Muscle of leg (tissue), 16 donors: Measurements from ENCODE around the gene MAGEA1. TPM values are rescaled to one million over a fixed set of nuclear protein-coding genes. Genes with fewer than 3 reads are reported as not detected.
"Not testable (repeated sequence)": the region's sequence is repeated elsewhere in the genome, so short reads cannot be mapped to it uniquely, and the experiment has no call there.

ENCODE experiments used
- DNase-seq: peaks from one replicate; pipeline ENCODE4 v3.0.0; 2013
- H3K27ac ChIP-seq: one replicate; pipeline ENCODE4 v1.5.1; 2013; ENCODE audit warnings: mild to moderate bottlenecking, low read length, control low read depth
- H3K27me3 ChIP-seq: one replicate; pipeline ENCODE4 v1.6.1; 2013; ENCODE audit warnings: low read length; ENCODE audit not compliant: control insufficient read depth, insufficient read depth
- H3K36me3 ChIP-seq: one replicate; pipeline ENCODE4 v1.6.1; 2013; ENCODE audit warnings: low read length; ENCODE audit not compliant: control insufficient read depth, insufficient read depth
- H3K4me1 ChIP-seq: one replicate; pipeline ENCODE4 v1.6.1; 2013; ENCODE audit warnings: low read length; ENCODE audit not compliant: control insufficient read depth, insufficient read depth
- H3K4me3 ChIP-seq: one replicate; pipeline ENCODE4 v1.5.1; 2013; ENCODE audit warnings: low read length, control low read depth
- H3K9me3 ChIP-seq: replicated peaks from 2 replicates; pipeline ENCODE4 v1.6.1; 2013; ENCODE audit warnings: low read depth, low read length; ENCODE audit not compliant: control insufficient read depth
- WGBS: methylation state at CpG from one replicate; pipeline ENCODE4 v1.1.5; 2013; ENCODE audit warnings: missing lambda C conversion rate; ENCODE audit not compliant: insufficient coverage; 5-methylcytosine and 5-hydroxymethylcytosine counted together
- long read RNA-seq, 11 donors: transcript quantifications; one replicate each; lab custom pipeline, GENCODE V29; 2026
- polyA plus RNA-seq, 8 donors: library from polyadenylated mRNA; unstranded; fragments of 120-200 nt; gene quantifications; one replicate each; pipeline versions ENCODE4 v1.2.1 to v1.2.3, GENCODE V29; 2013; ENCODE audit warnings: inconsistent platforms in 1 of 8, low replicate concordance in 1 of 8; ENCODE audit not compliant: insufficient read length in 8 of 8, insufficient read depth in 1 of 8
- total RNA-seq: library from RNA; stranded (reverse); fragments of 120-200 nt; gene quantifications from one replicate; pipeline ENCODE4 v1.2.4, GENCODE V29; 2013

Gene MAGEA1
- total RNA-seq, result not detected
- not detected for polyA plus RNA-seq
- long read RNA-seq, donor 1, result 0 reads
- long read RNA-seq, donor 2, result 0 reads
- long read RNA-seq, donor 3, result 0 reads
- long read RNA-seq, donor 4, result 0 reads
- long read RNA-seq, donor 5, result 0 reads
- long read RNA-seq, donor 6, result 0 reads
- long read RNA-seq, donor 7, result 0 reads
- long read RNA-seq, donor 8, result 0 reads
- long read RNA-seq, donor 9, result 0 reads
- long read RNA-seq, donor 10, result 0 reads
- long read RNA-seq, donor 11, result 0 reads

DNA sequence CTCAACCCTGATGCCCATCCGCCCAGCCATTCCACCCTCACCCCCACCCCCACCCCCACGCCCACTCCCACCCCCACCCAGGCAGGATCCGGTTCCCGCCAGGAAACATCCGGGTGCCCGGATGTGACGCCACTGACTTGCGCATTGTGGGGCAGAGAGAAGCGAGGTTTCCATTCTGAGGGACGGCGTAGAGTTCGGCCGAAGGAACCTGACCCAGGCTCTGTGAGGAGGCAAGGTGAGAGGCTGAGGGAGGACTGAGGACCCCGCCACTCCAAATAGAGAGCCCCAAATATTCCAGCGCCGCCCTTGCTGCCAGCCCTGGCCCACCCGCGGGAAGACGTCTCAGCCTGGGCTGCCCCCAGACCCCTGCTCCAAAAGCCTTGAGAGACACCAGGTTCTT is at the start of gene MAGEA1:
Gene MAGEA1 (plus strand): TSS at position 154 of the 400 bp plus-strand sequence. CDS start 3,106 bp downstream, outside the sequence.
- Histone ChIP-seq H3K27ac (no peak within 1 kb of the TSS), H3K4me3 (no peak within 1 kb of the TSS), H3K9me3 (peaks cover 2% of the 10 kb centered on the region), H3K27me3 (no peaks in the 10 kb centered on the region), H3K36me3 (no peaks in the 10 kb centered on the region), H3K4me1 (no peaks in the 10 kb centered on the region)
- 94% methylated on average over 8 of the region's 19 CpGs for WGBS
- DNase-seq, result no peak

- no CpG with 5 or more reads among the region's 12 CpGs for WGBS
- not testable (repeated sequence) for H3K27me3 ChIP-seq, H3K36me3 ChIP-seq, H3K9me3 ChIP-seq, H3K27ac ChIP-seq, H3K4me3 ChIP-seq, DNase-seq, H3K4me1 ChIP-seq
Measured at GRCh38 chrX:153132924-153133323, 46.2 kb upstream of the MAGEA1 start.

- H3K27me3 ChIP-seq, H3K9me3 ChIP-seq, H3K36me3 ChIP-seq, H3K27ac ChIP-seq, DNase-seq, H3K4me1 ChIP-seq, H3K4me3 ChIP-seq: not testable (repeated sequence)
- no CpG with 5 or more reads among the region's 4 CpGs for WGBS
Measured at GRCh38 chrX:153139074-153139473, 40.0 kb upstream of the MAGEA1 start.

- not testable (repeated sequence) for H3K27me3 ChIP-seq, H3K4me3 ChIP-seq, H3K36me3 ChIP-seq, H3K9me3 ChIP-seq, DNase-seq, H3K4me1 ChIP-seq, H3K27ac ChIP-seq
- no CpG with 5 or more reads among the region's 7 CpGs for WGBS
Measured at GRCh38 chrX:153146288-153146687, 32.8 kb upstream of the MAGEA1 start.

GRCh38 chrX:153153516-153153915 is 25.6 kb upstream of the MAGEA1 start:
- Histone ChIP-seq H3K4me1 (no peaks in the 10 kb centered on the region), H3K27me3 (peaks cover 2% of the 10 kb centered on the region), H3K9me3 (no peaks in the 10 kb centered on the region), H3K4me3 (no peak overlapping the region), H3K27ac (no peak overlapping the region), H3K36me3 (no peaks in the 10 kb centered on the region)
- DNase-seq, result no peak
- no CpG with 5 or more reads among the region's 3 CpGs for WGBS

DNA sequence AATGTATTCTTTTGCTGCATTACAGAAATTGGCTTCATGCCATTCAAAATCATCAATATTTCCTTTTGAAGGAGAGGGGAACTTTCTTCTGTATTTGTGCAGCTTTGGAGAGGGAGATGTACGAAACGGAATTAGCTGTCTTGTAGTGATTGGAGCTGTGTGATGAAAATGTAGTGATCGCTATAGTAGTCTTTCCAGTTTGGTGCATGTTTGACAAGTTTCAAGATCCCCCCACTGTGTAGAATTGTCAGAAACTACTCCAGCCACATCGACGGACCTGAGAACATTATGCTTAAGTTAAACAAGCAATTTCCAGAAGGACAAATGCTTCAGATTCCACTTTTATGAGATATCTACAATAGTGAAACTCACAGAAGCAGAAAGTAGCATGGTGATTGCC is 21.6 kb upstream of the MAGEA1 start:
- 50% methylated on average over 2 of the region's 5 CpGs for WGBS
- no peaks in the 10 kb centered on the region for H3K4me1 ChIP-seq
- no peaks in the 10 kb centered on the region for H3K36me3 ChIP-seq
- no peak for DNase-seq
- H3K4me3 ChIP-seq, result no peak overlapping the region
- no peaks in the 10 kb centered on the region for H3K9me3 ChIP-seq
- H3K27me3 ChIP-seq, result no peaks in the 10 kb centered on the region
- no peak overlapping the region for H3K27ac ChIP-seq

DNA sequence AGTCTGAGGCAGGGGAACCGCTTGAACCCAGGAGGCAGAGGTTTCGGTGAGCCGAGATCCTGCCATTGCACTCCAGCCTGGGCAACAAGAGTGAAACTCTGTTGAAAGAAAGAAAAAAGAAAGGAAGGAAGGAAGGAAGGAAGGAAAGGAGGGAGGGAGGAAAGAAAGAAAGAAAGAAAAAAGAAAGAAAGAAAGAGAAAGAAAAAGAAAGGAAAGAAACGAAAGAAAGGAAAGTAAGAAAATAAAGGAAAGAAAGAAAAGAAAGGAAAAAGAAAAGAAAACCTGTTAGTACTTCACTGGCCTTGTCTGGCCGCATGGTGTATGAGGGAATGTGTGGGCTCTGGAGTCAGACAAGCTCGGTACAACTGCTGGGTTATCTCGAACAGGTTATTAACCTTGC is 20.8 kb upstream of the MAGEA1 start:
- H3K36me3 ChIP-seq, result no peaks in the 10 kb centered on the region
- no peak for DNase-seq
- H3K27me3 ChIP-seq, result no peaks in the 10 kb centered on the region
- H3K27ac ChIP-seq, result no peak overlapping the region
- 77% methylated on average over 6 of the region's 7 CpGs for WGBS
- no peaks in the 10 kb centered on the region for H3K9me3 ChIP-seq
- no peaks in the 10 kb centered on the region for H3K4me1 ChIP-seq
- no peak overlapping the region for H3K4me3 ChIP-seq

GRCh38 chrX:153161952-153162351 is 17.1 kb upstream of the MAGEA1 start:
- no peak for DNase-seq
- H3K9me3 ChIP-seq, result no peaks in the 10 kb centered on the region
- H3K4me1 ChIP-seq, result no peaks in the 10 kb centered on the region
- no peak overlapping the region for H3K27ac ChIP-seq
- no peaks in the 10 kb centered on the region for H3K27me3 ChIP-seq
- WGBS, result no CpG with 5 or more reads among the region's 5 CpGs
- H3K4me3 ChIP-seq, result no peak overlapping the region
- no peaks in the 10 kb centered on the region for H3K36me3 ChIP-seq

- no peaks in the 10 kb centered on the region for H3K4me1 ChIP-seq
- H3K4me3 ChIP-seq, result no peak overlapping the region
- 100% methylated on average over 1 of the region's 3 CpGs for WGBS
Measured at GRCh38 chrX:153164733-153165132, 14.4 kb upstream of the MAGEA1 start.

DNA sequence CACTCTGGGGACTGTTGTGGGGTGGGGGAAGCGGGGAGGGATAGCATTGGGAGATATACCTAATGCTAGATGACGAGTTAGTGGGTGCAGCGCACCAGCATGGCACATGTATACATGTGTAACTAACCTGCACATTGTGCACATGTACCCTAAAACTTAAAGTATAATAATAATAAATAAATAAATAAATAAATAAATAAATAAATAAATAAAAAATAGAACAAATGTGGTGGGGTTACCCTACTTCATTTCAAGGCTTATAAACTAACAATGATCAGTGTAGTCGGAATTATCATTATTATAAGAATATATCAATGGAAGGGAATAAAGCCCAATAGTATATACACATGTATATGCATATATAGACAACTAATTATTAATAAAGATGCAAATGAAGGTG is 10.7 kb upstream of the MAGEA1 start:
- H3K36me3 ChIP-seq, H3K4me3 ChIP-seq, H3K4me1 ChIP-seq, H3K27ac ChIP-seq, DNase-seq, H3K27me3 ChIP-seq, H3K9me3 ChIP-seq: not testable (repeated sequence)
- WGBS, result no CpG with 5 or more reads among the region's 4 CpGs

More at GRCh38 chrX:153164733-153165132, 14.4 kb upstream of the MAGEA1 start:
- no peak overlapping the region for H3K27ac ChIP-seq
- no peaks in the 10 kb centered on the region for H3K27me3 ChIP-seq
- H3K36me3 ChIP-seq, result no peaks in the 10 kb centered on the region
- no peaks in the 10 kb centered on the region for H3K9me3 ChIP-seq
- DNase-seq, result no peak

DNA sequence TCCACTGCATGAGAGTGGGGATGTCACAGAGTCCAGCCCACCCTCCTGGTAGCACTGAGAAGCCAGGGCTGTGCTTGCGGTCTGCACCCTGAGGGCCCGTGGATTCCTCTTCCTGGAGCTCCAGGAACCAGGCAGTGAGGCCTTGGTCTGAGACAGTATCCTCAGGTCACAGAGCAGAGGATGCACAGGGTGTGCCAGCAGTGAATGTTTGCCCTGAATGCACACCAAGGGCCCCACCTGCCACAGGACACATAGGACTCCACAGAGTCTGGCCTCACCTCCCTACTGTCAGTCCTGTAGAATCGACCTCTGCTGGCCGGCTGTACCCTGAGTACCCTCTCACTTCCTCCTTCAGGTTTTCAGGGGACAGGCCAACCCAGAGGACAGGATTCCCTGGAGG is 2.7 kb downstream of the MAGEA1 start:
- WGBS, result 83% methylated on average over 2 of the region's 4 CpGs
- Histone ChIP-seq H3K4me3 (no peak overlapping the region), H3K36me3 (no peaks in the 10 kb centered on the region), H3K9me3 (peaks cover 2% of the 10 kb centered on the region), H3K27me3 (no peaks in the 10 kb centered on the region), H3K27ac (no peak overlapping the region), H3K4me1 (no peaks in the 10 kb centered on the region)
- DNase-seq, result no peak
